ENCODE data around the gene SSBP4. TPM values are rescaled to one million over a fixed set of nuclear protein-coding genes. Genes with fewer than 3 reads are reported as not detected.

The SSBP4 gene
- total RNA-seq, 1 experiment from 2014 or later = 46.2 TPM

DNA sequence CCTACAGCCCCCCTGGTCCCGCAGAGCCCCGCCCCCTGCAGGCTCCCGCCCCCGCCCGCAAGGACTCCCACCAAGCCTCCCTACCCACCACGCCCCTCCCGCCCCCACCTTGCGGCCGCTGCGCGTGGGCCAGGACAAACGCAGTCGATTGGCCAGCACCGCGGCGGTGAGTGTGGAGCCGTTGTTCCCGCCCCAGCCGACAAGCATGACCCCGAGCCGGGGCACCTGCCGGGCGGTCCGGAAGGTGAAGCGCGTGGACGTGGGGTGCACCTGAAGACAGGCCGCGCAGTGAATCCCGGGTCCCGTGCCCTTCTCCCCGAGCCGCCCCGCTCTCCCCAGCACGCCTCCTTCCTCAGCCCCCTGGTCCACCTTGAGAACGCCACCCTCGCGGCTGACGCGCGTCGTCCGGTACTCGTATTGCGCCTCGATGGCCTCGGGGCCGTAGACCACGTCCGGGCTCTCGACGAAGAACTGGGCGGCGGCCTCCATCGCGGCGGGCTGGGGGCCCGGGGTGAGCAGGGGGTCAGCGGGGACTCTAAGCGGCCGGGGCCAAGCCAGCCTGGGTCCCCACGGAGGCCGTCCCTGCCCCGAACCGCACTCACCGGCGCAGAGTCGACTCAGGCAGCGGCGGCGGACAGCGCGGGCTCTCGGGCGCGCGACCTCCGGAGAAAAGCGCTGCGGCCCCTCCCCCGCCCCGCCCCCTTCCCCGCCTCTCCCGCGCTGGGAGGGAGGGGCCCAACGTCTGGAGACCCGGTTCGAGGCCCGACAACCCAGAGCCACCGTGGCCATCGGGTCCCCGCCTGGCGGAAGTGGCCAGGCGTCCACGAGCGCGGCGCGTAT lies 18.5 kb downstream of the SSBP4 start, which contains the start of gene ISYNA1:
TSS of gene ISYNA1 (minus strand) at position 643 of the 840 bp plus-strand sequence. CDS start at position 489, 154 bp downstream.
- peak within 1 kb of the TSS; percentile 75 for H3K4me3 ChIP-seq (ENCODE audit: low read depth, low read length)
- no TSS peak for BruUV-seq (replicated peaks)
- Mint-ChIP-seq H3K9me3 (ENCODE audit: unreplicated experiment) (peaks cover 9% of the 10 kb centered on the region), H3K4me3 (ENCODE audit: unreplicated experiment) (peak within 1 kb of the TSS; percentile 78), H3K4me1 (ENCODE audit: low read depth, unreplicated experiment) (peaks cover 16% of the 10 kb centered on the region), H3K27ac (ENCODE audit: unreplicated experiment) (peak within 1 kb of the TSS; percentile 67), H3K36me3 (ENCODE audit: insufficient read depth, unreplicated experiment) (peaks cover 49% of the 10 kb centered on the region), H3K27me3 (ENCODE audit: insufficient read depth, unreplicated experiment) (no peaks in the 10 kb centered on the region)
- DNase-seq = peak; percentile 56 to 57
- no peaks in the 10 kb centered on the region for H3K9me3 ChIP-seq
- H3K4me1 ChIP-seq = peaks cover 10% of the 10 kb centered on the region
- H3K27me3 ChIP-seq (replicated peaks; ENCODE audit: control insufficient read depth, insufficient read depth, low read length) = no peaks in the 10 kb centered on the region
- CTCF ChIA-PET = interaction anchor here (0.7 to 0.9 kb wide), 4 partner anchors 11 to 115 kb away, joined by 3 to 6 read pairs (median 3); partner anchors contain the start of gene LSM4
- H3K36me3 ChIP-seq (ENCODE audit: control insufficient read depth, insufficient read depth, low read length) = no peaks in the 10 kb centered on the region; the same call in 1 of the 2 replicates
- intact Hi-C loops (cut with micrococcal nuclease; ENCODE audit: unreplicated experiment) = loop anchor here (1.0 kb wide), 1 partner anchor 18 kb away; the partner anchor contains the start of gene SSBP4
- POLR2A ChIA-PET = no interaction called here
- no peak for TF ChIP-seq CTCF (IDR thresholded peaks at IDR 0.05; ENCODE audit: insufficient read depth in 1 of 2, low read depth in 1 of 2, low read length in 1 of 2, severe bottlenecking in 1 of 2, unreplicated experiment in 1 of 2)

GRCh38 chr19:18438331-18439024 lies 19.3 kb downstream of the SSBP4 start:
- Mint-ChIP-seq H3K4me3 (ENCODE audit: unreplicated experiment) (peak overlapping the region; percentile 78), H3K4me1 (ENCODE audit: low read depth, unreplicated experiment) (peaks cover 16% of the 10 kb centered on the region), H3K9me3 (ENCODE audit: unreplicated experiment) (peaks cover 10% of the 10 kb centered on the region), H3K27ac (ENCODE audit: unreplicated experiment) (peak overlapping the region; percentile 67), H3K36me3 (ENCODE audit: insufficient read depth, unreplicated experiment) (peaks cover 53% of the 10 kb centered on the region), H3K27me3 (ENCODE audit: insufficient read depth, unreplicated experiment) (no peaks in the 10 kb centered on the region)
- no TSS peak for BruUV-seq (replicated peaks)
- H3K4me3 ChIP-seq (ENCODE audit: low read depth, low read length) = peak overlapping the region; percentile 75
- no peaks in the 10 kb centered on the region for H3K9me3 ChIP-seq
- peak; percentile 44 to 64 for DNase-seq
- H3K27me3 ChIP-seq (replicated peaks; ENCODE audit: control insufficient read depth, insufficient read depth, low read length) = no peaks in the 10 kb centered on the region
- POLR2A ChIA-PET = no interaction called here
- H3K4me1 ChIP-seq = peaks cover 10% of the 10 kb centered on the region
- intact Hi-C loops (cut with micrococcal nuclease; ENCODE audit: unreplicated experiment) = loop anchor here (1.0 kb wide), 1 partner anchor 19 kb away; the partner anchor contains the start of gene SSBP4
- H3K36me3 ChIP-seq (ENCODE audit: control insufficient read depth, insufficient read depth, low read length) = no peaks in the 10 kb centered on the region; the same call in 1 of the 2 replicates
- CTCF ChIA-PET = interaction anchor here (0.7 to 1.1 kb wide), 3 partner anchors 10 to 23 kb away, joined by 3 to 6 read pairs (median 4); no protein-coding TSS in a partner anchor
- TF ChIP-seq CTCF (IDR thresholded peaks at IDR 0.05; ENCODE audit: insufficient read depth in 1 of 2, low read depth in 1 of 2, low read length in 1 of 2, severe bottlenecking in 1 of 2, unreplicated experiment in 1 of 2) = no peak

All from Caco-2 (cell line).